K562 (cell line): ENCODE data around the gene KLHL6. TPM values are rescaled to one million over a fixed set of nuclear protein-coding genes. Genes with fewer than 3 reads are reported as not detected.

Experiments
- ARID1B ChIP-seq: fragments of 450-650 bp; IDR thresholded peaks from 2 replicates; pipeline ENCODE4 v1.6.1; 2016; ENCODE audit warnings: antibody characterized with exemption, mild to moderate bottlenecking, inconsistent platforms
- CBFA2T2 ChIP-seq: fragments of 450-650 bp; conservative IDR thresholded peaks from 2 replicates; pipeline ENCODE4 v1.6.1; 2017; ENCODE audit warnings: mild to moderate bottlenecking
- CBFA2T3 ChIP-seq: fragments of 450-650 bp; IDR thresholded peaks from 2 replicates; pipeline ENCODE4 v1.6.1; 2017
- CREB1 ChIP-seq, 2 experiments: sonication (generic) in 1 of 2; formaldehyde crosslinking in 1 of 2; IDR thresholded peaks; 2 replicates each; pipeline versions ENCODE4 v1.6.1 to v1.8.0; 2012 to 2022; ENCODE audit warnings: inconsistent platforms in 1 of 2, mild to moderate bottlenecking in 1 of 2, missing genetic modification reagents in 1 of 2, moderate library complexity in 1 of 2
- EP300 ChIP-seq: IDR thresholded peaks from 2 replicates; pipeline ENCODE4 v1.6.1; 2012; ENCODE audit warnings: low read length, improper control_type of control experiment
- ERF ChIP-seq: fragments of 450-650 bp; formaldehyde crosslinking; IDR thresholded peaks from 2 replicates; pipeline ENCODE4 v1.4.0; 2020; ENCODE audit warnings: mild to moderate bottlenecking, mixed read lengths
- ETV1 ChIP-seq: fragments of 450-650 bp; conservative IDR thresholded peaks from 2 replicates; pipeline ENCODE4 v1.6.1; 2016; ENCODE audit warnings: missing genetic modification characterization, control low read depth, low read depth, missing compliant biosample characterization
- KLF16 ChIP-seq: IDR thresholded peaks from 2 replicates; pipeline ENCODE4 v1.6.1; 2016; ENCODE audit warnings: antibody characterized with exemption
- MBD2 ChIP-seq: sonication (generic); IDR thresholded peaks from 2 replicates; pipeline ENCODE4 v1.6.1; 2016; ENCODE audit warnings: low read depth, borderline replicate concordance
- MEIS2 ChIP-seq: fragments of 450-650 bp; IDR thresholded peaks from 2 replicates; pipeline ENCODE4 v1.6.1; 2014; ENCODE audit warnings: mild to moderate bottlenecking; ENCODE audit not compliant: partially characterized antibody
- NFE2 ChIP-seq: IDR thresholded peaks from 2 replicates; pipeline ENCODE4 v1.6.1; 2014; ENCODE audit warnings: antibody characterized with exemption, low read depth
- RAD51 ChIP-seq: fragments of 450-650 bp; IDR thresholded peaks from 2 replicates; pipeline ENCODE4 v1.7.1; 2016; ENCODE audit warnings: low read depth, mild to moderate bottlenecking, borderline replicate concordance
- SIRT6 ChIP-seq: IDR thresholded peaks from one replicate; pipeline ENCODE4 v1.6.1; 2012; ENCODE audit warnings: low read depth, mild to moderate bottlenecking, control low read depth, inconsistent platforms, low read length, moderate library complexity
- ZKSCAN8 ChIP-seq: fragments of 200-800 bp; sonication (Bioruptor generic); IDR thresholded peaks from 2 replicates; pipeline ENCODE4 v1.6.1; 2016; ENCODE audit warnings: missing genetic modification characterization, missing compliant biosample characterization
- ZNF253 ChIP-seq: fragments of 250-450 bp; sonication (Bioruptor Pico); conservative IDR thresholded peaks from 2 replicates; pipeline ENCODE4 v1.6.1; 2021; ENCODE audit warnings: mild to moderate bottlenecking
- ZNF3 ChIP-seq: fragments of 250-450 bp; sonication (Bioruptor Pico); IDR thresholded peaks from 2 replicates; pipeline ENCODE4 v1.5.0; 2021; ENCODE audit warnings: mild to moderate bottlenecking, moderate library complexity
- ZNF444 ChIP-seq: fragments of 250-450 bp; sonication (Bioruptor Pico); IDR thresholded peaks from 2 replicates; pipeline ENCODE4 v1.4.0; 2020; ENCODE audit warnings: mild to moderate bottlenecking, moderate library complexity
- polyA plus RNA-seq, 8 experiments: library from polyadenylated mRNA; depleted of rRNA in 4 of 8; stranded (reverse) in 5 of 8; unstranded in 3 of 8; fragments of >200 nt; fragmentation: Nextera tagmentation in 2 of 8; fragmentation: Illumina TruSeq in 1 of 8; extraction: Ambion mirVana in 2 of 8; extraction: Trizol in 1 of 8; gene quantifications; 2 replicates each; pipeline versions ENCODE4 v1.2.1 to v1.2.3, GENCODE V29; 2011 to 2014; ENCODE audit warnings: inconsistent platforms in 1 of 8, missing spikeins in 1 of 8
- total RNA-seq, 7 experiments: library from RNA; depleted of rRNA in 6 of 7; stranded (reverse); fragments of >200 nt in 6 of 7; fragmentation: Illumina TruSeq in 2 of 7; extraction: Trizol in 2 of 7; gene quantifications; 2 replicates each; pipeline versions ENCODE4 v1.2.1 to v1.2.3, GENCODE V29; 2011 to 2021; ENCODE audit warnings: low replicate concordance in 1 of 7
- TF ChIP-seq, protein P1 (sequence below): fragments of 200-400 bp; formaldehyde crosslinking; IDR thresholded peaks from 2 replicates; pipeline ENCODE4 v1.6.1; 2017; ENCODE audit warnings: mild to moderate bottlenecking, low read depth, low read length, moderate library complexity
- TF ChIP-seq, protein P2 (sequence below), 2 experiments: IDR thresholded peaks in 1 of 2; conservative IDR thresholded peaks in 1 of 2; 2 replicates each; pipeline ENCODE4 v1.6.1; 2016; ENCODE audit warnings: low read depth in 2 of 2, mild to moderate bottlenecking in 1 of 2, missing compliant biosample characterization in 1 of 2, missing genetic modification characterization in 1 of 2, moderate library complexity in 1 of 2
- TF ChIP-seq, protein P3 (sequence below): sonication (generic); formaldehyde crosslinking; IDR thresholded peaks from 2 replicates; pipeline ENCODE4 v1.4.0; 2020; ENCODE audit warnings: mild to moderate bottlenecking, missing genetic modification reagents
- TF ChIP-seq, protein P4 (sequence below): fragments of 450-650 bp; IDR thresholded peaks from 2 replicates; pipeline ENCODE4 v1.6.1; 2016

Gene KLHL6
- total and polyA plus RNA-seq, 9 of the 15 experiments (the other 6 are each of a cell fraction or from before 2014, with no cell fraction given), result 0.18 to 2.1 (median 1.4) TPM

DNA sequence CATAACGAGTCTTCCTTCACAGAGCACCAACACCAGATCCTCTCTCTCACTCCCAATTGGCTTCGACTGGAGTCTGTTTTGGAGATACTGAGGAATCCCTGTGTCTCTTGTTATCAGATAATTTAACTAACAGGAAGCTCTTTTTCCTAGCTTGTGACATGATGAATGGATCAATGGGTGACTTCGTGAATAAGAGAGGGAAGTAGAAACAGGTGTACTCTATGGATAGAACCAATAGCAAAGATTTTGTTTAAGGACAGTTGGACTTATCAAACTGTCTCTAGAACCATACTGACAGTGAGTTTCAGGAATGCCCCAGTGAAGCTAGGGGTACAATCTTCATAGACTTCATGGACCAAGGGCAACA, 29.4 kb upstream of the KLHL6 start (continued):
- TF ChIP-seq, protein P1, sequence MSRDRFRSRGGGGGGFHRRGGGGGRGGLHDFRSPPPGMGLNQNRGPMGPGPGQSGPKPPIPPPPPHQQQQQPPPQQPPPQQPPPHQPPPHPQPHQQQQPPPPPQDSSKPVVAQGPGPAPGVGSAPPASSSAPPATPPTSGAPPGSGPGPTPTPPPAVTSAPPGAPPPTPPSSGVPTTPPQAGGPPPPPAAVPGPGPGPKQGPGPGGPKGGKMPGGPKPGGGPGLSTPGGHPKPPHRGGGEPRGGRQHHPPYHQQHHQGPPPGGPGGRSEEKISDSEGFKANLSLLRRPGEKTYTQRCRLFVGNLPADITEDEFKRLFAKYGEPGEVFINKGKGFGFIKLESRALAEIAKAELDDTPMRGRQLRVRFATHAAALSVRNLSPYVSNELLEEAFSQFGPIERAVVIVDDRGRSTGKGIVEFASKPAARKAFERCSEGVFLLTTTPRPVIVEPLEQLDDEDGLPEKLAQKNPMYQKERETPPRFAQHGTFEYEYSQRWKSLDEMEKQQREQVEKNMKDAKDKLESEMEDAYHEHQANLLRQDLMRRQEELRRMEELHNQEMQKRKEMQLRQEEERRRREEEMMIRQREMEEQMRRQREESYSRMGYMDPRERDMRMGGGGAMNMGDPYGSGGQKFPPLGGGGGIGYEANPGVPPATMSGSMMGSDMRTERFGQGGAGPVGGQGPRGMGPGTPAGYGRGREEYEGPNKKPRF, result no peak
- TF ChIP-seq SIRT6 (no peak), CBFA2T3 (peak; percentile 57), RAD51 (no peak), ZNF253 (CRISPR knock-in tag) (no peak), ZNF444 (no peak), MEIS2 (peak; percentile 90), KLF16 (0 out of 2 replicates have a peak, but pooled peaks have one; percentile 10), MBD2 (no peak), ZKSCAN8 (CRISPR knock-in tag) (0 out of 2 replicates have a peak, but pooled peaks have one; percentile 29), ERF (CRISPR knock-in tag) (no peak), ETV1 (0 out of 2 replicates have a peak, but pooled peaks have one; percentile 40), ARID1B (peak; percentile 63), CREB1 (IDR thresholded peaks at IDR 0.05) (no peak), CREB1 (CRISPR knock-in tag; IDR thresholded peaks at IDR 0.05) (no peak), ZNF3 (CRISPR knock-in tag) (no peak), EP300 (peak; percentile 59; the same call in 1 of the 2 replicates), CBFA2T2 (peak; percentile 25; the same call in 1 of the 2 replicates), NFE2 (peak; percentile 38; the same call in 1 of the 2 replicates)
- TF ChIP-seq, protein P2, sequence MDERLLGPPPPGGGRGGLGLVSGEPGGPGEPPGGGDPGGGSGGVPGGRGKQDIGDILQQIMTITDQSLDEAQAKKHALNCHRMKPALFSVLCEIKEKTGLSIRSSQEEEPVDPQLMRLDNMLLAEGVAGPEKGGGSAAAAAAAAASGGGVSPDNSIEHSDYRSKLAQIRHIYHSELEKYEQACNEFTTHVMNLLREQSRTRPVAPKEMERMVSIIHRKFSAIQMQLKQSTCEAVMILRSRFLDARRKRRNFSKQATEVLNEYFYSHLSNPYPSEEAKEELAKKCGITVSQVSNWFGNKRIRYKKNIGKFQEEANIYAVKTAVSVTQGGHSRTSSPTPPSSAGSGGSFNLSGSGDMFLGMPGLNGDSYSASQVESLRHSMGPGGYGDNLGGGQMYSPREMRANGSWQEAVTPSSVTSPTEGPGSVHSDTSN (CRISPR knock-in tag; IDR thresholded peaks at IDR 0.05; ENCODE audit: low read depth), result no peak
- TF ChIP-seq, protein P2 (tag; conservative IDR thresholded peaks at IDR 0.05; ENCODE audit: low read depth), result peak; percentile 87
- TF ChIP-seq, protein P3, sequence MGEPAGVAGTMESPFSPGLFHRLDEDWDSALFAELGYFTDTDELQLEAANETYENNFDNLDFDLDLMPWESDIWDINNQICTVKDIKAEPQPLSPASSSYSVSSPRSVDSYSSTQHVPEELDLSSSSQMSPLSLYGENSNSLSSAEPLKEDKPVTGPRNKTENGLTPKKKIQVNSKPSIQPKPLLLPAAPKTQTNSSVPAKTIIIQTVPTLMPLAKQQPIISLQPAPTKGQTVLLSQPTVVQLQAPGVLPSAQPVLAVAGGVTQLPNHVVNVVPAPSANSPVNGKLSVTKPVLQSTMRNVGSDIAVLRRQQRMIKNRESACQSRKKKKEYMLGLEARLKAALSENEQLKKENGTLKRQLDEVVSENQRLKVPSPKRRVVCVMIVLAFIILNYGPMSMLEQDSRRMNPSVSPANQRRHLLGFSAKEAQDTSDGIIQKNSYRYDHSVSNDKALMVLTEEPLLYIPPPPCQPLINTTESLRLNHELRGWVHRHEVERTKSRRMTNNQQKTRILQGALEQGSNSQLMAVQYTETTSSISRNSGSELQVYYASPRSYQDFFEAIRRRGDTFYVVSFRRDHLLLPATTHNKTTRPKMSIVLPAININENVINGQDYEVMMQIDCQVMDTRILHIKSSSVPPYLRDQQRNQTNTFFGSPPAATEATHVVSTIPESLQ, result no peak
- TF ChIP-seq, protein P4, sequence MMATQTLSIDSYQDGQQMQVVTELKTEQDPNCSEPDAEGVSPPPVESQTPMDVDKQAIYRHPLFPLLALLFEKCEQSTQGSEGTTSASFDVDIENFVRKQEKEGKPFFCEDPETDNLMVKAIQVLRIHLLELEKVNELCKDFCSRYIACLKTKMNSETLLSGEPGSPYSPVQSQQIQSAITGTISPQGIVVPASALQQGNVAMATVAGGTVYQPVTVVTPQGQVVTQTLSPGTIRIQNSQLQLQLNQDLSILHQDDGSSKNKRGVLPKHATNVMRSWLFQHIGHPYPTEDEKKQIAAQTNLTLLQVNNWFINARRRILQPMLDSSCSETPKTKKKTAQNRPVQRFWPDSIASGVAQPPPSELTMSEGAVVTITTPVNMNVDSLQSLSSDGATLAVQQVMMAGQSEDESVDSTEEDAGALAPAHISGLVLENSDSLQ, result 0 out of 2 replicates have a peak, but pooled peaks have one; percentile 30
